Nephron (organoid): ENCODE data around the gene PILRA.

Experiments
- H3K27ac Mint-ChIP-seq, 3 experiments: 2 replicates each; pipeline ENCODE4 v1.8.0; 2020; ENCODE audit warnings: mixed read lengths in 3 of 3, mild to moderate bottlenecking in 2 of 3, moderate library complexity in 1 of 3
- H3K27me3 Mint-ChIP-seq: 2 replicates; pipeline ENCODE4 v1.8.0; 2021; ENCODE audit warnings: low read depth, mild to moderate bottlenecking, moderate library complexity, mixed read lengths
- H3K36me3 Mint-ChIP-seq: 2 replicates; pipeline ENCODE4 v1.8.0; 2020; ENCODE audit warnings: low read depth, mixed read lengths
- H3K4me1 Mint-ChIP-seq: 2 replicates; pipeline ENCODE4 v1.8.0; 2020; ENCODE audit warnings: mixed read lengths
- H3K4me3 Mint-ChIP-seq, 3 experiments: 2 replicates each; pipeline ENCODE4 v1.8.0; 2020; ENCODE audit warnings: mild to moderate bottlenecking in 3 of 3, mixed read lengths in 3 of 3, moderate library complexity in 2 of 3
- H3K9me3 Mint-ChIP-seq: 2 replicates; pipeline ENCODE4 v1.8.0; 2020; ENCODE audit warnings: mixed read lengths
- TF ChIP-seq, protein P1 (sequence below), 3 experiments: fragments of 200-600 bp; sonication (generic); IDR thresholded peaks; one replicate each; pipeline ENCODE4 v1.5.0; 2021; ENCODE audit warnings: antibody characterized with exemption in 3 of 3; ENCODE audit not compliant: unreplicated experiment in 3 of 3

Gene PILRA

DNA sequence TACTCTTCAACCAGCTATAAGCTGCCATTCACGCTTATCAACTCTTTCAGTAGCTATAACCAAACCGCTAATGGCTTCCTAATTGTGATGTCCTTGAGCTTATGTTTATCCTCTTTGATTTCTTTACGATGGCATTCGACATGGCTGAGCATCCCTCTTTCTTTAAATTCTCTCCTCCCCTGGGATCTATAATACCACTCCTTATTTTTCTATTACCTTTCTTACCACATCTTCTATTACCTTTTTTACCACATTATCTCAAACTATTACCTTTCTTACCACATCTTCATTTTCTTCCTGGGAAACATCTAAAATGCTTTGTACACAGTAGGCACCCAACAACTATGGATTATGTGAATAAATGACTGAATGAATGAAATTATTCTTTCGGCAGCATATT lies 42.2 kb downstream of the PILRA start:
- Mint-ChIP-seq H3K4me1 (no peaks in the 10 kb centered on the region), H3K9me3 (no peaks in the 10 kb centered on the region), H3K36me3 (no peaks in the 10 kb centered on the region), H3K4me3 (no peak overlapping the region), H3K27me3 (no peaks in the 10 kb centered on the region), H3K27ac (no peak overlapping the region)
- TF ChIP-seq, protein P1, sequence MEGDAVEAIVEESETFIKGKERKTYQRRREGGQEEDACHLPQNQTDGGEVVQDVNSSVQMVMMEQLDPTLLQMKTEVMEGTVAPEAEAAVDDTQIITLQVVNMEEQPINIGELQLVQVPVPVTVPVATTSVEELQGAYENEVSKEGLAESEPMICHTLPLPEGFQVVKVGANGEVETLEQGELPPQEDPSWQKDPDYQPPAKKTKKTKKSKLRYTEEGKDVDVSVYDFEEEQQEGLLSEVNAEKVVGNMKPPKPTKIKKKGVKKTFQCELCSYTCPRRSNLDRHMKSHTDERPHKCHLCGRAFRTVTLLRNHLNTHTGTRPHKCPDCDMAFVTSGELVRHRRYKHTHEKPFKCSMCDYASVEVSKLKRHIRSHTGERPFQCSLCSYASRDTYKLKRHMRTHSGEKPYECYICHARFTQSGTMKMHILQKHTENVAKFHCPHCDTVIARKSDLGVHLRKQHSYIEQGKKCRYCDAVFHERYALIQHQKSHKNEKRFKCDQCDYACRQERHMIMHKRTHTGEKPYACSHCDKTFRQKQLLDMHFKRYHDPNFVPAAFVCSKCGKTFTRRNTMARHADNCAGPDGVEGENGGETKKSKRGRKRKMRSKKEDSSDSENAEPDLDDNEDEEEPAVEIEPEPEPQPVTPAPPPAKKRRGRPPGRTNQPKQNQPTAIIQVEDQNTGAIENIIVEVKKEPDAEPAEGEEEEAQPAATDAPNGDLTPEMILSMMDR (IDR thresholded peaks at IDR 0.05; ENCODE audit: unreplicated experiment in 3 of 3): no peak

DNA sequence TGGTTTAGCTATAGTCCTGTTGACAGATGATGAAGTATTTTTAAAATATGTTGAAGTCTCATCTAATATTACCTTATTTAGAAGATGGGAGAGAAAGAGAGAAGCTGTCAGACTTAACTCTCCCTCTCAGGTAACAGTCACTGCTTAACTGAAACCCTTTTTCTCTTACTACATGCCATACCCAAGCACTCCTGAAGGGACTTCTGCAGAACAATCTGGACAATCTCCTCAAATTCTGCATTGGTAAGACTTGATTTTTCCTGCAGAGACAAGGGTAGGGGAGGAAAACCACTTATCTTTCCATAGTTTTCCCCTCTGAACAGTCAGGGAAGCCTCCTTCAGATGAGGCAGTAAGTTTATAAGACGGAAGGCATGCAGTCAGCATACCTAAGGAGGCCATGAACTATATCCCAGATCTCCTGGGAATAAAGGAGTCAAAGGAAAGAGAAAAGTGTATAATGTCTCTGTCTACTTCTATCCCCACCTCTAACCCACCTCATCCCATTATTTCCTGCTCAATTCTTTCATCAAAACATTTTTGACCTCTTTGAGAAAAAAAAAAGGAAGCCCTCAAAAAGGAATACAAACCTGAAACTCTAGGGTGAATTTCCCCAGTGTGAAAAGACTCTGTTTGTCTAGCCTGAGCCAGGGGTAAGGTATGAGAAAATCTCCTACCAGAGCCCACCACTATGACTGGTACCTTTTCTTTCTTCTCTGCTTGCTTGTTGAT lies 45.8 kb downstream of the PILRA start:
- no peaks in the 10 kb centered on the region for H3K9me3 Mint-ChIP-seq
- H3K4me3 Mint-ChIP-seq: no peak overlapping the region
- H3K27ac Mint-ChIP-seq: peak overlapping the region in 1 of 3 experiments; percentile 36
- no peaks in the 10 kb centered on the region for H3K4me1 Mint-ChIP-seq
- no peaks in the 10 kb centered on the region for H3K27me3 Mint-ChIP-seq
- TF ChIP-seq, protein P1 (IDR thresholded peaks at IDR 0.05; ENCODE audit: unreplicated experiment in 3 of 3): no peak
- no peaks in the 10 kb centered on the region for H3K36me3 Mint-ChIP-seq

DNA sequence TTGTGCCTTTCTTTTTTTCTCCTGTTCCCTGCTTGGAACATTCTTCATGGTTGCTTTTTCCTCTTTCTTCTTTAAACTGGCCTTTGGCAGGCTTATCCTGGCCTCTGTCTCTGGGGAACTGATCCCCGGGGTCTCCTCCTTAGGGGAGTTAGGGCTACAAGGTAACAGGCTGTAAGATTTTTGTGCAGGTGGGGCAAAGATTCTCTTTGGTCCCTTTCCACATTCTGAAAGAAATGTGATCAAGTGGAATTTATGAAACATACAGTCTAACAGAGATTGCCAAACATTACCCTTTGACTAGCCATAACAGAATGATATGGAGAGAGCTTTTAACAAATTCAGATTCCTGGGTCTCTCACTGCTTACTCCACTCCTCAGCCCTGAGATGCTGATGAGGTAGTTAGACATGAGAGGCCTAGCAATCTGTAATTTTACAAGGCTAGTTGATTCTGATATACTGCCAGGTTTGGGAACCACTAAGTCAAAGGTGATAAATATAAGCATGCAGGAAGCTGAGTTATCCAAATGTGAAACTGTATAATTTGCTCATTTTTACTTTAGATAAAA lies 46.5 kb downstream of the PILRA start:
- Mint-ChIP-seq H3K27ac (peak overlapping the region in 1 of 3 experiments; percentile 36), H3K27me3 (no peaks in the 10 kb centered on the region), H3K4me3 (no peak overlapping the region), H3K36me3 (no peaks in the 10 kb centered on the region), H3K4me1 (no peaks in the 10 kb centered on the region), H3K9me3 (no peaks in the 10 kb centered on the region)
- TF ChIP-seq, protein P1 (IDR thresholded peaks at IDR 0.05; ENCODE audit: unreplicated experiment in 3 of 3): no peak

DNA sequence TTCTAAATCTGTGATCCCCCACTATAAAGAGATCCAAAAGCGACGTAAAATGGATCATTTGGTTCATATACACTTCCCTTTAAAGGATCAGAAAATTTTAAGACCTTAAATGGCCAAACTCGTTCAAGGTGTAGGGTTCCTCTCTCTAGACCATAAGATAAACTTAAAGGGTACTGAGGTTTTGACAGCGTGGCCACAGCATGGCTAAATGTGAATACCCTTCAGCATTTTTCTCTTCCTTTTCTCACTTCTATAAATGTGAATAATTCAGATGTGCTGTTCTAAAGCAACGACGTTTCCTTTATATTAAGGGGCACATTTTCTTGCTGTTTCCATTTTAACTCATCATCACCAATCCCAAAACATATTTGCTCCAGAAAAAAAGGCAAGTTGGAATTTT lies 50.0 kb downstream of the PILRA start:
- Mint-ChIP-seq H3K4me3 (no peak overlapping the region), H3K27me3 (no peaks in the 10 kb centered on the region), H3K4me1 (no peaks in the 10 kb centered on the region)

DNA sequence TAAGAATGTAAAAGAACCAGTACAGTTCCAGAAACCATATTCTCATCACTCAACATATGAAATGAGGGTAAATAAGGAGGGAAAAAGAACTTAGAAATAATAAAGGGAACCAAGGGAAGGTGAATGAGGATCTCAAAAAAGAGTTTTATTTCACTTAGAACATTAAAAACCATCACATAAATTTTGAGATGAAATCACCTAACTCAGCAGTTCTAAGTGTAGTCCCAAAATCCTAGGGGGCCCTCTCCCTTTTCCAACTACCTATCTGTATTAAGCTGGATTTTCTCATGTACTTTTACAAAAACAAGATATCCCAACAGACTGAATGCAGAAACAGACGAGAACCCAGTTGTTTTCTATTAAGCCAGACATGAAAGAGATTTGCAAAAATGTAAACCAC lies 52.1 kb downstream of the PILRA start:
- peaks cover under 1% of the 10 kb centered on the region for H3K4me1 Mint-ChIP-seq
- H3K36me3 Mint-ChIP-seq: no peaks in the 10 kb centered on the region
- TF ChIP-seq, protein P1 (IDR thresholded peaks at IDR 0.05; ENCODE audit: unreplicated experiment in 3 of 3): no peak
- no peaks in the 10 kb centered on the region for H3K27me3 Mint-ChIP-seq
- no peaks in the 10 kb centered on the region for H3K9me3 Mint-ChIP-seq
- peak overlapping the region in 1 of 3 experiments; percentile 67 for H3K4me3 Mint-ChIP-seq
- peak overlapping the region; percentile 50 to 71 (median 58) for H3K27ac Mint-ChIP-seq

More for the DNA sequence above, 50.0 kb downstream of the PILRA start:
- Mint-ChIP-seq H3K9me3 (no peaks in the 10 kb centered on the region), H3K27ac (no peak overlapping the region), H3K36me3 (no peaks in the 10 kb centered on the region)
- TF ChIP-seq, protein P1 (IDR thresholded peaks at IDR 0.05; ENCODE audit: unreplicated experiment in 3 of 3): no peak

DNA sequence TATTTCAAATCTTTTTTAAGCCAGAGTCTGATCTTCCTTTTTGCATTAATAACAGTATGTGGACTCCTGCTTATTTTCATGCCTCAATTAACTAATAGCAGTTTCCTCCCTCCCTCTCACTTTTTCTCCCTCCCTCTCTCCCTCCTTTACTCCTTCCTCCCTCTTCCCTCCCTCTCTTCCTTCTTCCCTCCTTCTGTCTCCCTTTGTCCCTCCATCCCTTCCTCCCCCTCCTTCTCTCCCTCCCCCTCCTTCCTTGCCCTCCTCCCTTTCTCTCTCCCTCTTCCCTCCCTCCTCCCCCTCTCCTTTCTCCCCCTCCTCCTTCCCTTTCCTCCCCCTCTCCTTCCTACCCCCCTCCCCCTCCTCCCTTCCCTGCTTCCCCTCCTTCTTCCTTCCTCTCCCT lies 53.2 kb downstream of the PILRA start:
- Mint-ChIP-seq H3K36me3 (peaks cover 5% of the 10 kb centered on the region), H3K4me3 (peak overlapping the region in 1 of 3 experiments; percentile 35), H3K4me1 (peaks cover 8% of the 10 kb centered on the region), H3K27ac (no peak overlapping the region), H3K9me3 (no peaks in the 10 kb centered on the region), H3K27me3 (no peaks in the 10 kb centered on the region)
- TF ChIP-seq, protein P1 (IDR thresholded peaks at IDR 0.05; ENCODE audit: unreplicated experiment in 3 of 3): no peak
